HG02678 (cell line): ENCODE results near the gene LRPAP1.

Experiments
- ATAC-seq: cut with Tn5 transposase; IDR thresholded peaks from one replicate; pipeline ENCODE4 v1.9.1; 2021; ENCODE audit warnings: mild to moderate bottlenecking, moderate library complexity; ENCODE audit not compliant: unreplicated experiment

Gene LRPAP1

GRCh38 chr4:3475713-3476260 lies 56.4 kb downstream of the LRPAP1 start:
- no peak for ATAC-seq

GRCh38 chr4:3475041-3475712 lies 57.0 kb downstream of the LRPAP1 start:
- no peak for ATAC-seq

- ATAC-seq = no peak
These were observed 58.0 kb downstream of the LRPAP1 start for GRCh38 chr4:3473996-3474765.

GRCh38 chr4:3473181-3473950 lies 58.9 kb downstream of the LRPAP1 start:
- ATAC-seq = no peak

GRCh38 chr4:3472411-3473141 lies 59.6 kb downstream of the LRPAP1 start:
- no peak for ATAC-seq

GRCh38 chr4:3471886-3472285 lies 60.3 kb downstream of the LRPAP1 start:
- ATAC-seq = no peak

GRCh38 chr4:3471098-3471760 lies 61.0 kb downstream of the LRPAP1 start:
- ATAC-seq = no peak

GRCh38 chr4:3470244-3471097 lies 61.8 kb downstream of the LRPAP1 start:
- ATAC-seq = no peak

GRCh38 chr4:3469386-3470243 lies 62.6 kb downstream of the LRPAP1 start:
- no peak for ATAC-seq

- no peak for ATAC-seq
These were observed 63.4 kb downstream of the LRPAP1 start for GRCh38 chr4:3468804-3469203.

GRCh38 chr4:3468154-3468553 lies 64.1 kb downstream of the LRPAP1 start:
- no peak for ATAC-seq

GRCh38 chr4:3467601-3468031 lies 64.6 kb downstream of the LRPAP1 start:
- ATAC-seq = no peak

GRCh38 chr4:3466691-3467600 lies 65.3 kb downstream of the LRPAP1 start:
- ATAC-seq = no peak

- no peak for ATAC-seq
These were observed 66.2 kb downstream of the LRPAP1 start for GRCh38 chr4:3465698-3466671.

- ATAC-seq = no peak
These were observed 67.1 kb downstream of the LRPAP1 start for GRCh38 chr4:3464911-3465697.
